ENCODE results near the gene RASAL1.

DNA sequence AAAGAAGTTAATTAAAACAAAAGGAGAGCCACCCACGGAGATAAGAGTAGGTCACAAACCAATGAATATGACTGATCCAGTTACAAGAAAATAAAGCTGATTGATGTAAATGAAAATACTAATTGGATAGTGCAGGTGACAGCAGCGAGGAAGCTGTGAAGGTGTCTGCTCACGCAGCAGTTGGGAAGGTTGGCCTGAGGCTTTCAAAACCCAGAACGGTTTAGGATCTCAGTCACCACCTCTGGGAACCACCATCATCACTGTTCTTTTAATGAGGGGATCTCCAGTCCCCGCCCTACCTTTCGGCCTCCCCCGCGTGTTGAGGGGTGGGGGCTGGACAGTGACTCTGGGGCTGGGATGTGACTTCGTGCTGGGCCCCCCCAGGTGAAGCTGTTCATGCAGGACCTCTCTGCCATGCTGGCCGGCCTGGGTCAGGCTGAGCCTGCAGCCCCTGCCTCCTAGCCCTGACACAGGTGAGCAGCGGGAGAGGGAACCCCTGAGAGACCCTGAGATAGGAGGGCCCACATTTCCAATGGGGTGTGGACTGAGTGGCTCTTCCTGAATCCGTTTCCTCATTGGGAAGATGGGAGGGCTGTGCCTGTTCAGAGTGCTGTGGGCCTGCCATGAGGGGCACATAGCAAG lies 21.8 kb upstream of the RASAL1 start:
- TF ChIP-seq, protein P1, sequence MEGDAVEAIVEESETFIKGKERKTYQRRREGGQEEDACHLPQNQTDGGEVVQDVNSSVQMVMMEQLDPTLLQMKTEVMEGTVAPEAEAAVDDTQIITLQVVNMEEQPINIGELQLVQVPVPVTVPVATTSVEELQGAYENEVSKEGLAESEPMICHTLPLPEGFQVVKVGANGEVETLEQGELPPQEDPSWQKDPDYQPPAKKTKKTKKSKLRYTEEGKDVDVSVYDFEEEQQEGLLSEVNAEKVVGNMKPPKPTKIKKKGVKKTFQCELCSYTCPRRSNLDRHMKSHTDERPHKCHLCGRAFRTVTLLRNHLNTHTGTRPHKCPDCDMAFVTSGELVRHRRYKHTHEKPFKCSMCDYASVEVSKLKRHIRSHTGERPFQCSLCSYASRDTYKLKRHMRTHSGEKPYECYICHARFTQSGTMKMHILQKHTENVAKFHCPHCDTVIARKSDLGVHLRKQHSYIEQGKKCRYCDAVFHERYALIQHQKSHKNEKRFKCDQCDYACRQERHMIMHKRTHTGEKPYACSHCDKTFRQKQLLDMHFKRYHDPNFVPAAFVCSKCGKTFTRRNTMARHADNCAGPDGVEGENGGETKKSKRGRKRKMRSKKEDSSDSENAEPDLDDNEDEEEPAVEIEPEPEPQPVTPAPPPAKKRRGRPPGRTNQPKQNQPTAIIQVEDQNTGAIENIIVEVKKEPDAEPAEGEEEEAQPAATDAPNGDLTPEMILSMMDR (conservative IDR thresholded peaks at IDR 0.05): no peak
- no peak for TF ChIP-seq EZH2 (IDR thresholded peaks at IDR 0.05; ENCODE audit: low read depth)

All from PC-9 (cell line).